Esophagus muscularis mucosa (tissue), 4 donors: ENCODE data around the gene FNIP2. TPM values are rescaled to one million over a fixed set of nuclear protein-coding genes. Genes with fewer than 3 reads are reported as not detected.

Experiments used
- DNase-seq: peaks from one replicate; pipeline ENCODE4 v3.0.0-alpha.2; 2017; ENCODE audit errors: extremely low spot score
- H3K27ac ChIP-seq, 4 donors: fragments of 200-600 bp; sonication (generic); replicated peaks in 1 of 4; 1 replicate in 3 of 4; 2 replicates in 1 of 4; pipeline ENCODE4 v1.5.1; 2016 to 2019; ENCODE audit warnings: mild to moderate bottlenecking in 1 of 4
- H3K27me3 ChIP-seq, 4 donors: fragments of 200-600 bp; sonication (generic); one replicate each; pipeline versions ENCODE4 v1.5.1 to v1.6.0; 2016 to 2019
- H3K36me3 ChIP-seq, 4 donors: fragments of 200-600 bp; sonication (generic); one replicate each; pipeline ENCODE4 v1.5.1; 2016 to 2019
- H3K4me1 ChIP-seq, 4 donors: fragments of 200-600 bp; sonication (generic); one replicate each; pipeline ENCODE4 v1.5.1; 2016 to 2019
- H3K4me3 ChIP-seq, 4 donors: fragments of 200-600 bp; sonication (generic); 1 replicate in 2 of 4; 2 replicates in 2 of 4; pipeline ENCODE4 v1.5.1; 2016 to 2019; ENCODE audit warnings: mild to moderate bottlenecking in 4 of 4, moderate library complexity in 1 of 4
- H3K9me3 ChIP-seq, 4 donors: fragments of 200-600 bp; sonication (generic); 1 replicate in 3 of 4; 2 replicates in 1 of 4; pipeline ENCODE4 v1.5.1; 2016 to 2019
- CTCF ChIP-seq, 3 experiments: fragments of 200-600 bp in 2 of 3; fragments of 450-650 bp in 1 of 3; sonication (generic) in 2 of 3; IDR thresholded peaks; one replicate each; pipeline ENCODE4 v1.5.1; 2017 to 2019; ENCODE audit warnings: antibody characterized with exemption in 3 of 3, mild to moderate bottlenecking in 2 of 3, moderate library complexity in 1 of 3
- EP300 ChIP-seq: sonication (generic); formaldehyde crosslinking; IDR thresholded peaks from one replicate; pipeline ENCODE4 v1.6.1; 2017; ENCODE audit warnings: antibody characterized with exemption
- POLR2A ChIP-seq: fragments of 450-650 bp; IDR thresholded peaks from one replicate; pipeline ENCODE4 v1.6.1; 2017; ENCODE audit warnings: antibody characterized with exemption, moderate library complexity, mild to moderate bottlenecking, low read depth
- POLR2AphosphoS5 ChIP-seq, 2 donors: sonication (generic); formaldehyde crosslinking; IDR thresholded peaks; one replicate each; pipeline ENCODE4 v1.6.1; 2017; ENCODE audit warnings: antibody characterized with exemption in 2 of 2
- WGBS: methylation state at CpG from one replicate; pipeline ENCODE4 v1.1.5; 2018; 5-methylcytosine and 5-hydroxymethylcytosine counted together
- intact Hi-C: fragments of 100-400 bp; cut with DNase I; formaldehyde crosslinking; loops from one replicate; pipeline ENCODE4 v1.15.1; 2023
- total RNA-seq, 4 donors: library from RNA; depleted of rRNA; stranded (reverse); fragments of >200 nt; gene quantifications; one replicate each; pipeline versions ENCODE4 v1.1.0 to v1.2.1, GENCODE V29; 2016

FNIP2 gene
- total RNA-seq, 4 donors from 2014 or later: 80.0 to 97.7 (median 87.4) TPM

- 43% methylated on average over 4 of the region's 4 CpGs for WGBS
- DNase-seq: no peak
- H3K27ac ChIP-seq: peak overlapping the region; percentile 34 to 72 (median 56)
- H3K27me3 ChIP-seq: no peaks in the 10 kb centered on the region
- no peak for TF ChIP-seq CTCF (IDR thresholded peaks at IDR 0.05)
- no peak for TF ChIP-seq POLR2A
- intact Hi-C loops: no loop called here
- peaks cover 62 to 99% (median 88%) of the 10 kb centered on the region in 4 donors for H3K4me1 ChIP-seq
- H3K9me3 ChIP-seq: no peaks in the 10 kb centered on the region
- no peaks in the 10 kb centered on the region for H3K36me3 ChIP-seq
- no peak overlapping the region for H3K4me3 ChIP-seq
Observed at GRCh38 chr4:158801066-158801465, 32.2 kb downstream of the FNIP2 start.

- peak overlapping the region; percentile 34 to 72 (median 56) for H3K27ac ChIP-seq
- intact Hi-C loops: no loop called here
- H3K36me3 ChIP-seq: no peaks in the 10 kb centered on the region
- 88% methylated on average over 3 of the region's 3 CpGs for WGBS
- no peaks in the 10 kb centered on the region for H3K9me3 ChIP-seq
- no peak for TF ChIP-seq CTCF (IDR thresholded peaks at IDR 0.05)
- no peak for TF ChIP-seq EP300
- no peak for TF ChIP-seq POLR2A
- no peak for TF ChIP-seq POLR2AphosphoS5 (IDR thresholded peaks at IDR 0.05)
- H3K4me3 ChIP-seq: no peak overlapping the region
- H3K4me1 ChIP-seq: peaks cover 60 to 99% (median 89%) of the 10 kb centered on the region in 4 donors
- DNase-seq: no peak
- H3K27me3 ChIP-seq: no peaks in the 10 kb centered on the region
Observed at GRCh38 chr4:158801677-158802076, 32.9 kb downstream of the FNIP2 start.

- no peak for TF ChIP-seq CTCF (IDR thresholded peaks at IDR 0.05)
- TF ChIP-seq POLR2AphosphoS5 (IDR thresholded peaks at IDR 0.05): no peak
- TF ChIP-seq POLR2A: no peak
- TF ChIP-seq EP300: no peak
- Histone ChIP-seq H3K9me3 (no peaks in the 10 kb centered on the region), H3K27ac (peak overlapping the region in 2 of 4 donors; percentile 11 to 18), H3K4me3 (no peak overlapping the region), H3K4me1 (peaks cover 53 to 99% (median 92%) of the 10 kb centered on the region in 4 donors), H3K27me3 (no peaks in the 10 kb centered on the region), H3K36me3 (no peaks in the 10 kb centered on the region)
- no peak for DNase-seq
- intact Hi-C loops: no loop called here
- WGBS: 100% methylated on average over 1 of the region's 1 CpG
Observed at GRCh38 chr4:158802914-158803313, 34.1 kb downstream of the FNIP2 start.

GRCh38 chr4:158805635-158806471, 37.0 kb downstream of the FNIP2 start:
- peaks cover 56 to 99% (median 93%) of the 10 kb centered on the region in 4 donors for H3K4me1 ChIP-seq
- no peak for TF ChIP-seq CTCF (IDR thresholded peaks at IDR 0.05)
- TF ChIP-seq POLR2AphosphoS5 (IDR thresholded peaks at IDR 0.05): peak; percentile 25 to 71
- TF ChIP-seq POLR2A: no peak
- no peak for TF ChIP-seq EP300
- no peaks in the 10 kb centered on the region for H3K27me3 ChIP-seq
- H3K9me3 ChIP-seq: no peaks in the 10 kb centered on the region
- intact Hi-C loops: no loop called here
- DNase-seq: no peak
- no peaks in the 10 kb centered on the region for H3K36me3 ChIP-seq
- H3K27ac ChIP-seq: peak overlapping the region; percentile 57 to 73 (median 65)
- peak overlapping the region in 2 of 4 donors; percentile 21 to 35 for H3K4me3 ChIP-seq
- 62% methylated on average over 10 of the region's 10 CpGs for WGBS
